Measurements from ENCODE around the gene KLHL14. TPM values are rescaled to one million over a fixed set of nuclear protein-coding genes. Genes with fewer than 3 reads are reported as not detected.
"Not testable (repeated sequence)": the region's sequence is repeated elsewhere in the genome, so short reads cannot be mapped to it uniquely, and the experiment has no call there.

Gene KLHL14, protein sequence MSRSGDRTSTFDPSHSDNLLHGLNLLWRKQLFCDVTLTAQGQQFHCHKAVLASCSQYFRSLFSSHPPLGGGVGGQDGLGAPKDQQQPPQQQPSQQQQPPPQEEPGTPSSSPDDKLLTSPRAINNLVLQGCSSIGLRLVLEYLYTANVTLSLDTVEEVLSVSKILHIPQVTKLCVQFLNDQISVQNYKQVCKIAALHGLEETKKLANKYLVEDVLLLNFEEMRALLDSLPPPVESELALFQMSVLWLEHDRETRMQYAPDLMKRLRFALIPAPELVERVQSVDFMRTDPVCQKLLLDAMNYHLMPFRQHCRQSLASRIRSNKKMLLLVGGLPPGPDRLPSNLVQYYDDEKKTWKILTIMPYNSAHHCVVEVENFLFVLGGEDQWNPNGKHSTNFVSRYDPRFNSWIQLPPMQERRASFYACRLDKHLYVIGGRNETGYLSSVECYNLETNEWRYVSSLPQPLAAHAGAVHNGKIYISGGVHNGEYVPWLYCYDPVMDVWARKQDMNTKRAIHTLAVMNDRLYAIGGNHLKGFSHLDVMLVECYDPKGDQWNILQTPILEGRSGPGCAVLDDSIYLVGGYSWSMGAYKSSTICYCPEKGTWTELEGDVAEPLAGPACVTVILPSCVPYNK
- total RNA-seq = 0.11 TPM
- long read RNA-seq = 0 reads

- DNase-seq (ENCODE audit: low spot score) = no peak
- intact Hi-C loops (cut with DNase I) = no loop called here
Measured at GRCh38 chr18:32772581-32773381, at the start of gene KLHL14. TSS of gene KLHL14 (minus strand) at chr18:32773023. CDS start at chr18:32770591, 2,432 bp downstream.

GRCh38 chr18:32822197-32822596 is 49.4 kb upstream of the KLHL14 start:
- DNase-seq (ENCODE audit: low spot score) = no peak
- intact Hi-C loops (cut with DNase I) = no loop called here

- no peak for DNase-seq (ENCODE audit: low spot score)
- intact Hi-C loops (cut with DNase I) = no loop called here
Measured at GRCh38 chr18:32815881-32816280, 43.1 kb upstream of the KLHL14 start.

DNA sequence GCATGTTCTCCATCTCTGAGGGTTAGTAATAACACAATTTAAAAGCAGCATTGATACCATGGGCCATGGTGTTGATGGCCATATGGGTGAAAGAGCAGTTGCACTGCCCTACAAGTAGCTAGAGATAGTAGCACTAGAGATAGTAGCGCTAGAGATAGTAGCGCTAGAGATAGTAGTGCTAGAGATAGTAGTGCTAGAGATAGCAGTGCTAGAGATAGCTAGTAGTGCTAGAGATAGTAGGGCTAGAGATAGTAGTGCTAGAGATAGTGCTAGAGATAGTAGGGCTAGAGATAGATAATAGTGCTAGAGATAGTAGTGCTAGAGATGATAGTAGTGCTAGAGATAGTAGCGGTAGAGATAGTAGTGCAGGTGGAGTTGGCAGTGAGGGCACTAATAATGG is 39.5 kb upstream of the KLHL14 start:
- DNase-seq (ENCODE audit: low spot score) = no peak
- intact Hi-C loops (cut with DNase I) = no loop called here

DNA sequence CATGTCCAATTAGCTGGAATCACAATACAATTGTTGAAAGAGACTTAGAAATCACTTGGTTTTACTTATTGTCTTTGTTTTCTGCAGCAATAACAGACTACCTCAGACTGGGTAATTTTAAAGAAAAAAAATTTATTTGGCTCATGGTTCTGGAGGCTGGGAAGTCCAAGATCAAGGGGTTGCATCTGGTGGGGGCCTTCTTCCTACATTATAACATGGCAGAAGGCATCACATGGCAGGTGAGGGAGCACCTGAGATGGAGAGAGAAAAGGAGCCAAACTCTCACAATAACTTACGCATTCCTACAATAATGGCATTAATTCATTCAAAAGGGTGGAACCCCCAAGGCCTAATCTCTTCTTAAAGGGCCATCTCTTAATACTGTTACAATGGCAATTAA is 37.5 kb upstream of the KLHL14 start:
- DNase-seq (ENCODE audit: low spot score) = no peak
- intact Hi-C loops (cut with DNase I) = no loop called here

GRCh38 chr18:32805354-32805753 is 32.5 kb upstream of the KLHL14 start:
- intact Hi-C loops (cut with DNase I) = no loop called here
- no peak for DNase-seq (ENCODE audit: low spot score)

DNA sequence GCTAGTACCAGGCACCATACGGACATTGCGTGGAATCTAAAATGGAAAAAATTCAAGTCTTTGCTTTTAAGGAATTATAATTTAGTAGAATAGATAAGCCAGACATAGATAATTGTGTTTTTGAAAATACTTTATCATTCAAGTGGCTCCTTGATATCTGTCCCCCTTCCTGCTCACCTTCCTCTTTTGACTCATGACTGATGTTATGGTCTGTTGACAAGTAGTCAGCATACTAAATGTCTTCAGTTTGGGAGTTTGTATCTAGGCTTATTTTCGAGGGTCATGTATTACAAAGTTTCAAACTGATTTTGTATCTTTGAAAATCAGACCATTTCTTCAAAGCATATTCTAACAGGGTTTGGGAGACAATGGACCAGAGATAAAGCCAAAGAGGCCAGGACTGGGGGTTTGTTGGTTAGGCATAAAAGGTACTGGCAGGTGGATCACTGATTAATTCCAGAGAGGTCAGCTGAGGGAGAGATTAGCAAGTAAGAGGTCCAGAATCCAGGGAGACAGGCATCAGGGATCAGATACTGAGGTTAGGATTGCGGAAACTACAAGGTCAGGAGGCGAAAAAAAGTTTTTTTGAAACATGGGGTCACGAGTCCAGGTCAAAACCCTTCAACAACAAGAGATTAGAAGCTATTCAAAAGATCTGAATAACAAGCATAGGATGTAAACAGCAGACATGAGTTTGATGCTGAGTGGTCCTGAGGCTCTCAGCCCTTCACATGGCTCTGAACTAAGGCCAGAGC is 31.5 kb upstream of the KLHL14 start:
- intact Hi-C loops (cut with DNase I) = no loop called here
- DNase-seq (ENCODE audit: low spot score) = no peak

- intact Hi-C loops (cut with DNase I) = no loop called here
- no peak for DNase-seq (ENCODE audit: low spot score)
Measured at GRCh38 chr18:32803568-32803967, 30.7 kb upstream of the KLHL14 start.

DNA sequence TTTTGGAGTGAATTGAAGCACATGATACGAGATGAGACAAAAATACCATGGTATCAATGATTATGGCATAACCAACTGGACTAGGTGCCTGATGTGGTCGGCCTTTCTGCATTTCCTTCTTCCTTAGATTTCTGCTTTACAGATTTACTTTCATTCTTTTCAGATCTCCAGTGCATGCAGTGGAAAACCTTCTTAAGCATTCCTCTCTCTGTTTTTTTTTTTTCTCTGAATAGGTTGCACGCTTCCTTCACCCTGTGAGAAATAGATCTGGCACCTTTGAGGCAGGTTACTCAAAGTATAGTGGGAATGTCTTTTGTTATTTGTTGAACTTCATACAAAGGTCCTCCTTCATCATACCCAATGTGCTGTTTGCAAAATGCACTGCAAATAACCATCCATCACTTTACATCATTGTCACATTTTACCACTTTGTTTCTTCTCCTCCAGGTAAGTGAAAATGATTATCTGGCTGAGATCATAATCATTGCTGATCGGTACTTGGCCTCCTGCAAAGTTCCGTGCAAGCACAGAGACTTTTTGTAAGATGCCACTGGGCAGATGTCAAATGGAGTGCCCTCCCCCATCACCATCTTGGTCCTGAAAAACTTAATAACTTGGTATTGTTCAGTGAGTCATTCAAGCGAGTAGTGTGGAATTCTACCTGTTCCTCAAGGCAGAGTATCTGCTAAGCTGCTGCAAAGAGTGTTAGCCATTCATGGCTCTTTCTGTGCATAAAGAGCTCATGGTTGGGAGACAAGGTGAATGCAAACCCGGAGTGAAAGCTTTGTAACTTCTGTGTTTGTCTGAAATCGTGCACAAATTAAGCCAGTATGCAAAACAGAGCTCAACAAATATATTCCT is 30.0 kb upstream of the KLHL14 start:
- intact Hi-C loops (cut with DNase I) = no loop called here
- DNase-seq (ENCODE audit: low spot score) = no peak

GRCh38 chr18:32801228-32801627 is 28.4 kb upstream of the KLHL14 start:
- intact Hi-C loops (cut with DNase I) = no loop called here
- no peak for DNase-seq (ENCODE audit: low spot score)

GRCh38 chr18:32798209-32798960 is 25.6 kb upstream of the KLHL14 start:
- intact Hi-C loops (cut with DNase I) = no loop called here
- no peak for DNase-seq (ENCODE audit: low spot score)

- intact Hi-C loops (cut with DNase I); DNase-seq (ENCODE audit: low spot score): not testable (repeated sequence)
Measured at GRCh38 chr18:32794667-32795066, 21.8 kb upstream of the KLHL14 start.

DNA sequence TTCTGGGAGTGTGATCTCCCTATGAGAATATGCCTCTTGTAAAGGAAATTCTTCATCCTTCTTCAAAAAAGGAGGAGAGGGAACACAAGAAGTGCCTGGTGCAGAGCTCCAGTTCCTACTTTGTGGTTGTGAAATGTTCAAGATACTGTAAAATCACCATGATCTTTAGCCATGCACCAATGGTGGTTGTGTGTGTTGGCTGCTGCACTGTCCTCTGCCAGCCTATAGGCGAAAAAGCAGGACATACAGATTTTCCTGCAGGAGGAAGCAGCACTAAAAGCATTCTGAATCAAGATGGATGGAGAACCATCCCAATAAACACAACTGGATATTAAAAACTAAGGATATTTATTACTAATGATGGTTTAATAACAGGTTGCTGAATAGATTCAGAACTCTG is 6.2 kb upstream of the KLHL14 start:
- intact Hi-C loops (cut with DNase I) = no loop called here
- no peak for DNase-seq (ENCODE audit: low spot score)

DNA sequence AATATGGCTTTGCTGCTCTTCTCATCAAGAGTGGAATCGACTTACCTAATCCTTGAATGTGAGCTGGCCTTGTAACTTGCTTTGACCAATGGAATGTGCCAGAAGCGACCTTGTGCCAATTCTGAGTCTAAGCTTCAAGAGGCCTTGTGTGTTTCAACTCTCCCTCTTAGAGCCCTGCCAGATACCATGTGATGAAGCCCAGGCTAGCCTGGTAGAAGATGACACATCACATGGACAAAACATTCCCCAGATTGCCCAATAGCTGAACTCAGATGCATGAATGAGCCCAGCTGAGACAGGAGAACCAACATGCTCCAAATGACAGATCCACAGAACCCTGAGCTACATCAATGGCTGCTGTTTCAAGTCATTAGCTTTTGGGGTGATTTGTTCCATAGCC is 4.2 kb upstream of the KLHL14 start:
- no peak for DNase-seq (ENCODE audit: low spot score)
- intact Hi-C loops (cut with DNase I) = no loop called here

GRCh38 chr18:32776561-32776960 is 3.7 kb upstream of the KLHL14 start:
- no peak for DNase-seq (ENCODE audit: low spot score)
- intact Hi-C loops (cut with DNase I) = no loop called here

DNA sequence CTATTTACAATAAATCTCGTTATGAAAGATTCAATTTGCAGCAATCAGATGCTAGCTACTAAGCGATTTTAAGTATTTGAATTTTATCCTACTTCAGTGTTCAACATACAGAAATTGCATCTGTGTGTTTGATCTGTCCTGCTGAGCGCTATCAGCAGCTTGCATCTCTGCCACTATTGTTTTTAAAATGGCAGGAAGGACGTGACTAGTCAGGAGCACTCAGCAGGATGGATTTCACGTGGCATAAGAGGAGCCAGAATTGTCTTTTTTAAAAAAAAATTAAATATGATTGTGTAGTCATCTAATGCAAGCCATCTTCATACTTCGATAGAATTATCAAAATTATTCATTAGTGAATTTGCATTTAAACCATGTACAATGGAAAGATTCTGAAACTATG is 2.8 kb upstream of the KLHL14 start:
- no peak for DNase-seq (ENCODE audit: low spot score)
- intact Hi-C loops (cut with DNase I) = no loop called here

DNA sequence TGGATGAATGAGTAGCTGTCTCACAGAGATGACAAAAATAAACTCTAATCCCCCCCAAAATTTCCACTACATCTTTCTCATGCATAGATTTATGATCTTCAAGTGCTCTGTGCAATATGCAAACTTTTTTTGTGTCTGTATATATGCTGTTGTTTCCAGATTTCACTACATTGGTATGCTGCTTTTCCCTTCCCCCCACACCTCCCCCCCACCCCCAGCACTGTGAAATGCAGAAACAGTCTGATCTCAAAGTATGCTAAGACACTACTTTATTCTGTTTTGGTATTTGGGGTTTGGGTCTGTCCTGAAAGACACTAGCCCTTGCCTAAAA is 524 bp upstream of the KLHL14 start:
- no peak for DNase-seq (ENCODE audit: low spot score)
- intact Hi-C loops (cut with DNase I) = no loop called here

DNA sequence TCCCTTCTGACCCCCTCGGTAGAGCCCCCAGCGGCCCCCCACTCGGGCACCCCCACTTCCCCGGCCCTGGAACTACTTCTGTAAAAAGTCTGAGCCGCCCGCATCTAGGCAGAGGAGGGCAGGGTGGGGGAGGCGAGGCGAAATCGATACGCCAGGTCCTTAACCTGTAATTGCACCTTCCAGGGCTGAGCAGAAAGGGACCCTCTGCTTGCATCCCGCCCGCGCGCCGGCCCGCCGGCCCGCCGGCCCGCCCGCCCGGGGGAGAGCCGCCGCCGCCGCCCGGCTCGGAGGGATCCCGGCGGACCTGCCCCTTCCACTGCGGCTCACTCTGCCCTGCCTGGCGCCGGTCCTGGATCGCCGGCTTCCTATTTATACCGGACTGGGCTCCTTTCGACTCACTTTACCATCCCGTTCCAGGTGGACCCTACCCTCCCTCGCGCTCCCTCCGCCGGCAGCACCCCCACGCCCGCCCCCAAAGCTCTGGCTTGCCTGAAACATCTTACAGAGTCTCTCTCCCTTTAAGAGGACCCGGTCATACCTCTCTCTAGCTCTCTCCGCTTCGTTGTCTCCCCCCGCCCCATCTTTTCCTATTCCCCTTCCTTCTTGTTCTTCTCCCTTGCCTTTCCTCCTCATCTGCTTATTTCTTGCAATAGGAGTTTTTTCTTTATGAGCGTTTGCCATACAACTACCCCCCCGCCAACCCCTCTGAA is 797 bp downstream of the KLHL14 start:
- DNase-seq (ENCODE audit: low spot score) = no peak
- intact Hi-C loops (cut with DNase I) = no loop called here
